SU-DHL-6 (cell line): ENCODE measurements around the gene NAV2.

Experiments
- H2AFZ ChIP-seq: fragments of 200-600 bp; sonication (generic); 2 replicates; pipeline ENCODE4 v1.6.1; 2014; ENCODE audit warnings: low read depth, mild to moderate bottlenecking, moderate library complexity, mixed read lengths, antibody characterized with exemption, low read length; ENCODE audit not compliant: severe bottlenecking
- H3F3A ChIP-seq: fragments of 200-600 bp; shearing (Covaris generic); 2 replicates; pipeline ENCODE4 v1.6.0; 2016; ENCODE audit warnings: antibody characterized with exemption, mild to moderate bottlenecking; ENCODE audit not compliant: insufficient read depth
- H3K27ac ChIP-seq: fragments of 200-600 bp; sonication (generic); 2 replicates; pipeline ENCODE4 v1.5.1; 2016; ENCODE audit warnings: low read depth, mild to moderate bottlenecking, low read length, moderate library complexity, mixed read lengths
- H3K27me3 ChIP-seq: fragments of 200-600 bp; sonication (generic), shearing (Covaris generic); 2 replicates; pipeline ENCODE4 v1.6.0; 2014; ENCODE audit warnings: mild to moderate bottlenecking, low read length
- H3K36me3 ChIP-seq: fragments of 200-600 bp; sonication (generic); 2 replicates; pipeline ENCODE4 v1.6.1; 2014; ENCODE audit warnings: mild to moderate bottlenecking, low read length, mixed read lengths
- H3K4me2 ChIP-seq: fragments of 300-600, 200-600 bp; shearing (Covaris generic), sonication (generic); 2 replicates; pipeline ENCODE4 v1.6.0; 2014; ENCODE audit warnings: low read length, low read depth, mild to moderate bottlenecking; ENCODE audit not compliant: poor library complexity, severe bottlenecking
- H3K4me3 ChIP-seq: fragments of 200-600 bp; sonication (generic); 2 replicates; pipeline ENCODE4 v1.5.1; 2014; ENCODE audit warnings: antibody characterized with exemption, low read length, mild to moderate bottlenecking, mixed read lengths; ENCODE audit not compliant: insufficient read depth, poor library complexity, severe bottlenecking
- H3K79me2 ChIP-seq: fragments of 200-600 bp; sonication (generic); 2 replicates; pipeline ENCODE4 v1.6.1; 2014; ENCODE audit warnings: mild to moderate bottlenecking, low read length, moderate library complexity; ENCODE audit not compliant: insufficient read depth
- H3K9ac ChIP-seq: fragments of 200-600 bp; sonication (generic); 2 replicates; pipeline ENCODE4 v1.7.0; 2014; ENCODE audit warnings: mild to moderate bottlenecking, low read length
- H3K9me2 ChIP-seq: fragments of 200-600 bp; sonication (generic); replicated peaks from 2 replicates; pipeline ENCODE4 v1.6.1; 2014; ENCODE audit warnings: low read length; ENCODE audit not compliant: insufficient read depth
- H3K9me3 ChIP-seq: fragments of 200-600 bp; sonication (generic); 2 replicates; pipeline ENCODE4 v1.6.1; 2014; ENCODE audit warnings: low read length, mixed read lengths; ENCODE audit not compliant: insufficient read depth
- H4K20me1 ChIP-seq: fragments of 200-600 bp; sonication (generic); 2 replicates; pipeline ENCODE4 v1.6.1; 2014; ENCODE audit warnings: low read depth, mild to moderate bottlenecking, antibody characterized with exemption, low read length, moderate library complexity, mixed read lengths
- EZH2phosphoT487 ChIP-seq: fragments of 200-600 bp; sonication (generic), shearing (Covaris generic); conservative IDR thresholded peaks from 2 replicates; pipeline ENCODE4 v1.6.1; 2018; ENCODE audit warnings: mild to moderate bottlenecking, antibody characterized with exemption, low read length, moderate library complexity, mixed read lengths
- TF ChIP-seq, protein P1 (sequence below): fragments of 200-600 bp; sonication (generic); IDR thresholded peaks from one replicate; pipeline ENCODE4 v1.5.1; 2017; ENCODE audit warnings: antibody characterized with exemption, mild to moderate bottlenecking, low read length, moderate library complexity; ENCODE audit not compliant: insufficient read depth, poor library complexity, severe bottlenecking

Gene NAV2

DNA sequence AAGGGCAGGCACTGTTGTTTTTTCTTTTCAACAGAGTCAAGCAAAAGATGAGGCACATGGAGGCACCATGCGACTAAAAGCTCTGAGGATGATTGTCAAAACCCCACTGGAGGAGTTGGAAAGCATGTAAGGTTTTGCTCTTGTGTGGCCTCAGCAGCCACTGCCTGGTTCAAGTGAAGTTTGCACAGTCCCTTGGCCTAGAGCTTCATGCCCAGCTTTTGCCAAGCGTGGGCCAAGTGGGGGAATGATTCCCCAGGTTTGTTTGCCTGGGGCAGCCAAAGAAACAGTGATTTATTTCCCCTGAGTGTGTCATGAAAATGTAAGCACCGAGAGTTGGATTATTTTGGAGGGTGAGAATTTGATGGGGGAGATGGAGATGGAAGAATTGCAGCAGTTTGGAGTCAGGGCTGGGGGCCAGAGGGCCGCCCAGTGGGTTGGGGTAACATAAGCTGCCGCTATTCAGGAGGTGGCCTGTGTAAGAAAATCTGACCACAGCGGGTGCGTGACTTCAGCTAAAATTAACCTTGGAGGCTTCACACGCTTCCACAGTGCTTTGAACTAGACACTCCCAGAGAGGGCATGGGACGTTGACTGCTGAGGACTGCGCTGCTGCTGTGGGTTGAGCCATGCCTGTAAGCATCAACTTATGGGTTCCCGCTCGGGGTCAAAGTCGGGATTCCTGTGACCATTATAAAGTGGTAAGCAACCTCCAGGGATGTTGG, 100.7 kb downstream of the NAV2 start:
- H3K9me3 ChIP-seq, result no peaks in the 10 kb centered on the region
- H3K4me2 ChIP-seq, result no peak overlapping the region
- H3K4me3 ChIP-seq, result no peak overlapping the region
- TF ChIP-seq, protein P1, sequence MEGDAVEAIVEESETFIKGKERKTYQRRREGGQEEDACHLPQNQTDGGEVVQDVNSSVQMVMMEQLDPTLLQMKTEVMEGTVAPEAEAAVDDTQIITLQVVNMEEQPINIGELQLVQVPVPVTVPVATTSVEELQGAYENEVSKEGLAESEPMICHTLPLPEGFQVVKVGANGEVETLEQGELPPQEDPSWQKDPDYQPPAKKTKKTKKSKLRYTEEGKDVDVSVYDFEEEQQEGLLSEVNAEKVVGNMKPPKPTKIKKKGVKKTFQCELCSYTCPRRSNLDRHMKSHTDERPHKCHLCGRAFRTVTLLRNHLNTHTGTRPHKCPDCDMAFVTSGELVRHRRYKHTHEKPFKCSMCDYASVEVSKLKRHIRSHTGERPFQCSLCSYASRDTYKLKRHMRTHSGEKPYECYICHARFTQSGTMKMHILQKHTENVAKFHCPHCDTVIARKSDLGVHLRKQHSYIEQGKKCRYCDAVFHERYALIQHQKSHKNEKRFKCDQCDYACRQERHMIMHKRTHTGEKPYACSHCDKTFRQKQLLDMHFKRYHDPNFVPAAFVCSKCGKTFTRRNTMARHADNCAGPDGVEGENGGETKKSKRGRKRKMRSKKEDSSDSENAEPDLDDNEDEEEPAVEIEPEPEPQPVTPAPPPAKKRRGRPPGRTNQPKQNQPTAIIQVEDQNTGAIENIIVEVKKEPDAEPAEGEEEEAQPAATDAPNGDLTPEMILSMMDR, result no peak
- no peak for TF ChIP-seq EZH2phosphoT487
- no peaks in the 10 kb centered on the region for H3F3A ChIP-seq
- H4K20me1 ChIP-seq, result no peaks in the 10 kb centered on the region
- H3K9ac ChIP-seq, result no peak overlapping the region
- H3K79me2 ChIP-seq, result no peaks in the 10 kb centered on the region
- H3K9me2 ChIP-seq, result no peaks in the 10 kb centered on the region
- no peak overlapping the region for H2AFZ ChIP-seq
- no peaks in the 10 kb centered on the region for H3K27me3 ChIP-seq
- H3K27ac ChIP-seq, result no peak overlapping the region
- no peaks in the 10 kb centered on the region for H3K36me3 ChIP-seq

DNA sequence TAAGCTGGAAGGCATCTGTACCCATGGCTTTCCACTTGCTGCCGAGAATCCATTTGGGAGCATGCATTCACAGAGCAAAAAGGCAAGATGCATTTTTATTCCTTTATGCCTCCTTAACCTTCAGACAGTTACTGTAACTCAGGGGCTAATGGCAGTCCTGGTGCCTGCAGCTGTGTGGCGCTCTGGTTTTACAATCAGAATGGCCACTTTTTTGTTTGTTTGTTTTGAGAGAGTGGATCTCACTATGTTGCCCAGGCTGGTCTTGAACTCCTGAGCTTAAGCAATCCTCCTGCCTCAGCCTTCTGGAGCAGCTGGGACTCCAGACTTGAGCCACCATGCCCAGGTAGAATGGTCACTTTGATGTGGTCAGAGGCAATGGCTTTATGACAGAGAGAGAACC, 101.8 kb downstream of the NAV2 start:
- Histone ChIP-seq H3K4me2 (no peak overlapping the region), H3K9me3 (no peaks in the 10 kb centered on the region), H3K79me2 (no peaks in the 10 kb centered on the region), H3K9ac (no peak overlapping the region), H3K27ac (no peak overlapping the region), H3K4me3 (no peak overlapping the region), H3K27me3 (no peaks in the 10 kb centered on the region), H3F3A (no peaks in the 10 kb centered on the region), H3K9me2 (no peaks in the 10 kb centered on the region), H3K36me3 (no peaks in the 10 kb centered on the region), H2AFZ (no peak overlapping the region), H4K20me1 (no peaks in the 10 kb centered on the region)
- TF ChIP-seq, protein P1, result no peak
- no peak for TF ChIP-seq EZH2phosphoT487

DNA sequence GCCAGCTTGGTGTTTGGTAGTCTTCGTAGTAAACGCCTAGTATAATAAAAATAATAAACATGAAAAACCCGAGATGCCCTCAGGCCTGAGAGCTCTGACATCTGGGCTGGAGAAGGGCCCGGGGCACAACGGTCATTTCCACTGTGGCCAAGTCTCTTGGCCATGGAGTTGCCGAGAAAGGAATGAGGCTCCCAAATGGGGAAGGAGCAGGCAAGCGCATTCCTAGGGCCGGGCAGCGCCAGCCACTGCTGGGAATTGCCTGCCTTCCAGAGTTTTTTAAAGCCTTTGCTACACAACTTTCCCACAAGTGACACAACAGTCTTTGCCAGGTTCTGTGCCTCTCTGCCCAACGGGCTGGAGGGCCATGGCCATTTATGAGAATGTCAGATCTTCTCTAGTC, 103.4 kb downstream of the NAV2 start:
- TF ChIP-seq, protein P1, result no peak
- no peak for TF ChIP-seq EZH2phosphoT487
- no peak overlapping the region for H3K4me2 ChIP-seq
- H3K9ac ChIP-seq, result no peak overlapping the region
- no peaks in the 10 kb centered on the region for H3K27me3 ChIP-seq
- no peak overlapping the region for H2AFZ ChIP-seq
- no peaks in the 10 kb centered on the region for H3K36me3 ChIP-seq
- no peaks in the 10 kb centered on the region for H3K9me2 ChIP-seq
- H3F3A ChIP-seq, result no peaks in the 10 kb centered on the region
- H3K9me3 ChIP-seq, result no peaks in the 10 kb centered on the region
- H3K79me2 ChIP-seq, result no peaks in the 10 kb centered on the region
- H4K20me1 ChIP-seq, result no peaks in the 10 kb centered on the region
- no peak overlapping the region for H3K4me3 ChIP-seq
- no peak overlapping the region for H3K27ac ChIP-seq
